ENCODE measurements around the gene CBLL1.

CBLL1 gene

DNA sequence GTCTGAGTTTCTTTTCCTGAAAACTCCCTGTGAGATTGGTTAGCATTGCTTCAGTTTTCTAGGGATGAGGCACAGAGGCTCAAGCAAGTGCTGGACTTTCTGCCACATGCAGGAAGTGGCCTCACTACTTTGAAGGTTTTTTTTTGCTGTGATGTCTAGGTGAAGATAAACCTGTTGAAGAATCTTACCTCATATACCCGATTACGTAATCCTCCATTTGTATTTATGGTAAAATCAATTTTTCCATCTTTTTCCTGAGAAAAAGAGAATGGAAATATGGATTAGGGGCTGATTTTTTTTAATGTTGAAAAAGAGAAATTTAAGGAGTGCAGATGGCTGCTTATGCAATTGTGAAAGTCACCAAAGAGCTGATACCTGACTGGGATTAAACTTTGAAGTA is 23.4 kb downstream of the CBLL1 start:
- in situ Hi-C loops (cut with HindIII; ENCODE audit: low sequenced_read_pairs) = no loop called here
- DNase-seq (ENCODE audit: low read depth, low spot score) = no peak
- TF ChIP-seq, protein P1, sequence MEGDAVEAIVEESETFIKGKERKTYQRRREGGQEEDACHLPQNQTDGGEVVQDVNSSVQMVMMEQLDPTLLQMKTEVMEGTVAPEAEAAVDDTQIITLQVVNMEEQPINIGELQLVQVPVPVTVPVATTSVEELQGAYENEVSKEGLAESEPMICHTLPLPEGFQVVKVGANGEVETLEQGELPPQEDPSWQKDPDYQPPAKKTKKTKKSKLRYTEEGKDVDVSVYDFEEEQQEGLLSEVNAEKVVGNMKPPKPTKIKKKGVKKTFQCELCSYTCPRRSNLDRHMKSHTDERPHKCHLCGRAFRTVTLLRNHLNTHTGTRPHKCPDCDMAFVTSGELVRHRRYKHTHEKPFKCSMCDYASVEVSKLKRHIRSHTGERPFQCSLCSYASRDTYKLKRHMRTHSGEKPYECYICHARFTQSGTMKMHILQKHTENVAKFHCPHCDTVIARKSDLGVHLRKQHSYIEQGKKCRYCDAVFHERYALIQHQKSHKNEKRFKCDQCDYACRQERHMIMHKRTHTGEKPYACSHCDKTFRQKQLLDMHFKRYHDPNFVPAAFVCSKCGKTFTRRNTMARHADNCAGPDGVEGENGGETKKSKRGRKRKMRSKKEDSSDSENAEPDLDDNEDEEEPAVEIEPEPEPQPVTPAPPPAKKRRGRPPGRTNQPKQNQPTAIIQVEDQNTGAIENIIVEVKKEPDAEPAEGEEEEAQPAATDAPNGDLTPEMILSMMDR (IDR thresholded peaks at IDR 0.05; ENCODE audit: low read depth, low read length) = no peak
- no peak overlapping the region for H3K4me3 ChIP-seq (ENCODE audit: low read depth, low read length)

- DNase-seq (ENCODE audit: low read depth, low spot score) = no peak
- in situ Hi-C loops (cut with HindIII; ENCODE audit: low sequenced_read_pairs) = no loop called here
- H3K4me3 ChIP-seq (ENCODE audit: low read depth, low read length) = no peak overlapping the region
- TF ChIP-seq, protein P1 (IDR thresholded peaks at IDR 0.05; ENCODE audit: low read depth, low read length) = no peak
These were observed 24.3 kb downstream of the CBLL1 start for GRCh38 chr7:107768263-107768662.

GRCh38 chr7:107773027-107773426 is 29.1 kb downstream of the CBLL1 start:
- no peak for DNase-seq (ENCODE audit: low read depth, low spot score)
- in situ Hi-C loops (cut with HindIII; ENCODE audit: low sequenced_read_pairs) = no loop called here
- no peak overlapping the region for H3K4me3 ChIP-seq (ENCODE audit: low read depth, low read length)
- TF ChIP-seq, protein P1 (IDR thresholded peaks at IDR 0.05; ENCODE audit: low read depth, low read length) = no peak

GRCh38 chr7:107777702-107778101 is 33.8 kb downstream of the CBLL1 start:
- TF ChIP-seq, protein P1 (IDR thresholded peaks at IDR 0.05; ENCODE audit: low read depth, low read length) = no peak
- no peak overlapping the region for H3K4me3 ChIP-seq (ENCODE audit: low read depth, low read length)
- DNase-seq (ENCODE audit: low read depth, low spot score) = no peak
- in situ Hi-C loops (cut with HindIII; ENCODE audit: low sequenced_read_pairs) = no loop called here

DNA sequence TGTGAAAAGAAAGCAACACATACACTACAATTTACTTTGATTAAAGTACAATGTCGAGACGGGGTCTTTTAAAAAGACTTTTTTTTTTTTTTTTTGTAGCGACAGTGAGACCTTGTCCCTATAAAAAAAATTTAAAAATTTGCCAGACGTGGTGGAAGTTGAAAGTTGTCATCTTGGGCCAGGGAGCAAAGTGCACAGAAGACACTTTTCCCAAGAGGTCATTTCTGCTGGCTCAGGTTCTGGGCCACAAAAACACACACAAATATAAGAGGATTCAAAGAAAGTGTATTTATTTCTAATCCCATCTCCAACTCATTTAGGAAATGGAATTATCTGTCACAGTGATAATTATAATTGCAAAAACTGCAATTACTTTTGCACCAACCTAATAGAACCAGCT is 34.3 kb downstream of the CBLL1 start:
- TF ChIP-seq, protein P1 (IDR thresholded peaks at IDR 0.05; ENCODE audit: low read depth, low read length) = no peak
- DNase-seq (ENCODE audit: low read depth, low spot score) = no peak
- H3K4me3 ChIP-seq (ENCODE audit: low read depth, low read length) = no peak overlapping the region
- in situ Hi-C loops (cut with HindIII; ENCODE audit: low sequenced_read_pairs) = no loop called here

- no peak overlapping the region for H3K4me3 ChIP-seq (ENCODE audit: low read depth, low read length)
- TF ChIP-seq, protein P1 (IDR thresholded peaks at IDR 0.05; ENCODE audit: low read depth, low read length) = no peak
- in situ Hi-C loops (cut with HindIII; ENCODE audit: low sequenced_read_pairs) = no loop called here
- no peak for DNase-seq (ENCODE audit: low read depth, low spot score)
These were observed 35.7 kb downstream of the CBLL1 start for GRCh38 chr7:107779647-107780099.

GRCh38 chr7:107782374-107782773 is 38.4 kb downstream of the CBLL1 start:
- H3K4me3 ChIP-seq (ENCODE audit: low read depth, low read length) = no peak overlapping the region
- no peak for DNase-seq (ENCODE audit: low read depth, low spot score)
- TF ChIP-seq, protein P1 (IDR thresholded peaks at IDR 0.05; ENCODE audit: low read depth, low read length) = no peak
- in situ Hi-C loops (cut with HindIII; ENCODE audit: low sequenced_read_pairs) = no loop called here
